Uterus (tissue), 4 donors: ENCODE measurements around the gene POU3F1. TPM values are rescaled to one million over a fixed set of nuclear protein-coding genes. Genes with fewer than 3 reads are reported as not detected.
"Not testable (repeated sequence)": the region's sequence is repeated elsewhere in the genome, so short reads cannot be mapped to it uniquely, and the experiment has no call there.

Experiments used
- DNase-seq, 2 donors: peaks; one replicate each; pipeline ENCODE4 v3.0.0-alpha.2; 2019 to 2020
- H3K27ac ChIP-seq, 2 donors: fragments of 200-600 bp; sonication (generic); 1 replicate in 1 of 2; 2 replicates in 1 of 2; pipeline ENCODE4 v1.5.1; 2016 to 2018
- H3K27me3 ChIP-seq, 2 donors: fragments of 200-600 bp; sonication (generic); one replicate each; pipeline ENCODE4 v1.5.1; 2018 to 2019; ENCODE audit warnings: control low read depth in 1 of 2
- H3K36me3 ChIP-seq, 2 donors: fragments of 200-600 bp; sonication (generic); one replicate each; pipeline ENCODE4 v1.5.1; 2019; ENCODE audit warnings: control low read depth in 1 of 2
- H3K4me1 ChIP-seq, 2 donors: fragments of 200-600 bp; sonication (generic); one replicate each; pipeline ENCODE4 v1.5.1; 2018 to 2019; ENCODE audit warnings: control low read depth in 1 of 2
- H3K4me3 ChIP-seq, 2 donors: fragments of 200-600 bp; sonication (generic); 1 replicate in 1 of 2; 2 replicates in 1 of 2; pipeline ENCODE4 v1.5.1; 2018 to 2019; ENCODE audit warnings: mild to moderate bottlenecking in 1 of 2
- H3K9me3 ChIP-seq, 2 donors: fragments of 200-600 bp; sonication (generic); one replicate each; pipeline ENCODE4 v1.5.1; 2019; ENCODE audit warnings: control low read depth in 1 of 2
- CTCF ChIP-seq, 4 experiments: fragments of 200-600 bp in 2 of 4; fragments of 450-650 bp in 2 of 4; sonication (generic) in 2 of 4; IDR thresholded peaks; one replicate each; pipeline ENCODE4 v1.5.1; 2016 to 2019; ENCODE audit warnings: antibody characterized with exemption in 4 of 4, mild to moderate bottlenecking in 2 of 4, moderate library complexity in 1 of 4
- POLR2A ChIP-seq, 2 donors: fragments of 450-650 bp; IDR thresholded peaks; one replicate each; pipeline ENCODE4 v1.6.1; 2016; ENCODE audit warnings: antibody characterized with exemption in 2 of 2, mild to moderate bottlenecking in 1 of 2, moderate library complexity in 1 of 2
- intact Hi-C: fragments of 100-400 bp; cut with DNase I; formaldehyde crosslinking; loops from one replicate; pipeline ENCODE4 v1.15.1; 2023; ENCODE audit warnings: low total_unique reads
- total RNA-seq, 4 donors: library from RNA; depleted of rRNA in 3 of 4; stranded (reverse); fragments of >200 nt in 3 of 4; gene quantifications; one replicate each; pipeline versions ENCODE4 v1.1.0 to v1.2.4, GENCODE V29; 2014 to 2023
- donor health status: DM: yes; HTN: yes; CAD: no.

The POU3F1 gene
- total RNA-seq, 4 donors from 2014 or later, result not detected

- no peak for TF ChIP-seq POLR2A (IDR thresholded peaks at IDR 0.05)
- no peak for TF ChIP-seq CTCF (IDR thresholded peaks at IDR 0.05)
- Histone ChIP-seq H3K4me1 (no peaks in the 10 kb centered on the region), H3K9me3 (no peaks in the 10 kb centered on the region), H3K27me3 (peaks cover 16 to 26% of the 10 kb centered on the region in 2 donors), H3K27ac (no peak overlapping the region), H3K4me3 (no peak overlapping the region), H3K36me3 (no peaks in the 10 kb centered on the region)
- intact Hi-C loops, result no loop called here
- DNase-seq, result no peak
Observed at GRCh38 chr1:38038861-38039260, 7.7 kb downstream of the POU3F1 start.

GRCh38 chr1:38037221-38037939, 9.2 kb downstream of the POU3F1 start:
- TF ChIP-seq POLR2A (IDR thresholded peaks at IDR 0.05) (no peak), CTCF (IDR thresholded peaks at IDR 0.05) (no peak)
- H3K4me3 ChIP-seq, result no peak overlapping the region
- no peak overlapping the region for H3K27ac ChIP-seq
- H3K36me3 ChIP-seq, result no peaks in the 10 kb centered on the region
- intact Hi-C loops, result no loop called here
- no peak for DNase-seq
- no peaks in the 10 kb centered on the region for H3K9me3 ChIP-seq
- peaks cover 4 to 11% of the 10 kb centered on the region in 2 donors for H3K27me3 ChIP-seq
- no peaks in the 10 kb centered on the region for H3K4me1 ChIP-seq

GRCh38 chr1:38034871-38035270, 11.7 kb downstream of the POU3F1 start:
- intact Hi-C loops, result no loop called here
- Histone ChIP-seq H3K27ac (no peak overlapping the region), H3K36me3 (no peaks in the 10 kb centered on the region), H3K27me3 (no peaks in the 10 kb centered on the region), H3K4me3 (no peak overlapping the region), H3K9me3 (no peaks in the 10 kb centered on the region), H3K4me1 (peaks cover 0 to 8% of the 10 kb centered on the region in 2 donors)
- no peak for TF ChIP-seq CTCF (IDR thresholded peaks at IDR 0.05)
- no peak for TF ChIP-seq POLR2A (IDR thresholded peaks at IDR 0.05)
- DNase-seq, result no peak

GRCh38 chr1:38032992-38033391, 13.6 kb downstream of the POU3F1 start:
- DNase-seq, H3K4me3 ChIP-seq, H3K9me3 ChIP-seq, H3K36me3 ChIP-seq, H3K27me3 ChIP-seq, H3K27ac ChIP-seq, intact Hi-C loops: not testable (repeated sequence)
- peaks cover 0 to 15% of the 10 kb centered on the region in 2 donors for H3K4me1 ChIP-seq

- H3K4me3 ChIP-seq, result no peak overlapping the region
- H3K27me3 ChIP-seq, result no peaks in the 10 kb centered on the region
- peaks cover 0 to 15% of the 10 kb centered on the region in 2 donors for H3K4me1 ChIP-seq
- H3K9me3 ChIP-seq, result no peaks in the 10 kb centered on the region
- DNase-seq, result no peak
- TF ChIP-seq CTCF (IDR thresholded peaks at IDR 0.05), result no peak
- no peak for TF ChIP-seq POLR2A (IDR thresholded peaks at IDR 0.05)
- no peaks in the 10 kb centered on the region for H3K36me3 ChIP-seq
- H3K27ac ChIP-seq, result no peak overlapping the region
- intact Hi-C loops, result no loop called here
Observed at GRCh38 chr1:38031513-38031866, 15.1 kb downstream of the POU3F1 start.
